Embryonic facial prominence (tissue), 1 donor: ENCODE results near the gene PSMA2.

Experiments
- DNase-seq: peaks from one replicate; pipeline ENCODE4 v3.0.0-alpha.2; 2016; ENCODE audit errors: extremely low spot score

PSMA2 gene

DNA sequence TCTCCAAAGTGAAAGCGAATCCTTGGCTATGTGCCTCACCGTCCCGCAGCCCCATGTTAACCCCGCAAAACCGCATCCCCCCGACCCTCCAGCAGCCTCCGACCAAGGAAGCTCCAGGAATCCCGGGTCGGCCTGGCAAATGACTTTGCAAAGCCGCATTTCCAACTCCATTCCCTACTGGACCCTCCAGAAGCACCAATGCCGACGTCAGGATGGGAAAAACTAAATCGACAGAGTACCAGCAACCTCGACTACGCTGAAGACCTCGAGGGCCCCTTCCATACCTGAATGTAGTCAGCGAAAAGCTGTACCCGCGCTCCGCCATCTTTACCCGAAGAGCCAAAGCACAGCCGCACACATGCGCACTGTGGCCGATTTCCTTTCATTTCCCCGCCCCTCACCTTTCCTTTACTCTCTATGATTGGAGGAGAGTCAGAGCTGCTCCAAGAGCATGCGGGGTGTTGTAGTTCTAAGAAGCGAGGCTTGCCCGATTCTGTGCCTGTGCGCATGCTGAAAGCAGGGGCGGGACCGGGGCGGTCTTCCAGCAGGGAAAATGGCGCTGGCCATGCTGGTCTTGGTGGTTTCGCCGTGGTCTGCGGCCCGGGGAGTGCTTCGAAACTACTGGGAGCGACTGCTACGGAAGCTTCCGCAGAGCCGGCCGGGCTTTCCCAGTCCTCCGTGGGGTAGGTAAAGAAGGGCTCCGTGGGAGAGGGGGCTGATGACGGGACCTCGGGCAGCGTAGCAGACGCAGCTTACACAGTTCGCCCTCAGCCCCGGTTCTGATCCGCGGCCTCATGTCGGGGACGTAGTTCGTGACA lies at the start of gene PSMA2, which contains the start of gene MRPL32:
TSS of gene PSMA2 (minus strand) at position 341 of the 818 bp plus-strand sequence. CDS start at position 325, 16 bp downstream.
TSS of gene MRPL32 (plus strand) at position 543 of the 818 bp plus-strand sequence. CDS start at position 554, 11 bp downstream.
- DNase-seq, result peak; percentile 99

DNA sequence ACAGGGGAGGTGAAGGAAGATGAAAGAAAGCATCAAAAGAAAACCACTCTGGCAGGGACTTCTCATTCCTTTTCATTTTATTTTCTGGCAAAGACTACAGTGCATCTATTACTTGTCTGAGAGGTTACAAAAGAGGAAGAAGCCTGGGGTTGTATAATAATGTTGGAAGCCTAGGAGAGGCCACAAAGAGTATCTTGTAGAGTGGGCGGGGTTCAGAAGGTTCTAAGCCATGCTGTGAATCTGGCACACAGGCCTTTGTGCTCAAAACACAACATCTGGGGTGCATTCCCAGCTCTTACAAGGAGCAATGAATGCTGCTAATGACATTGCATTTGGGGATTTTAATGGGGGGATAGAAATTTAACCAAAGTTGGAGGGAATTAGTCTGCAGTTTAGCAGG lies 49.6 kb upstream of the PSMA2 start:
- no peak for DNase-seq

DNA sequence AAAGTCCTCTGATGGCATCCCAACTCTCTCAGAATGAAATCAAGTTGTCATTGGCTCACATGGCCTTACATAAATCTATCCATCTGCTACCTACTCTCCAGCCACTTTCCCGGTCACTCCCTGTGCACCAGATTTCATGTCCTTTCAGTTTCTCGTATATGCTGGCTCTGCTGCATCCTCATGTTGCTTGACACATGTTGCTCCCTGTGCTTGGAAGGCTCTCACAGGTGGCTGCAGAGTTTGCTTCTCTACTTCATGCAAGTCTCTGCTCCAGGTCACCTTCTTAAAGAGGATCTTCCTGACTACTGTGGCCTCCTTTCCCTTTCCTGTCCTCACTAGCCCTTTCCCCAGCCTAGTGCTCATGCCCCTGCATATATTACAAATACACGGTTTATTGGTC lies 48.5 kb upstream of the PSMA2 start:
- no peak for DNase-seq

DNA sequence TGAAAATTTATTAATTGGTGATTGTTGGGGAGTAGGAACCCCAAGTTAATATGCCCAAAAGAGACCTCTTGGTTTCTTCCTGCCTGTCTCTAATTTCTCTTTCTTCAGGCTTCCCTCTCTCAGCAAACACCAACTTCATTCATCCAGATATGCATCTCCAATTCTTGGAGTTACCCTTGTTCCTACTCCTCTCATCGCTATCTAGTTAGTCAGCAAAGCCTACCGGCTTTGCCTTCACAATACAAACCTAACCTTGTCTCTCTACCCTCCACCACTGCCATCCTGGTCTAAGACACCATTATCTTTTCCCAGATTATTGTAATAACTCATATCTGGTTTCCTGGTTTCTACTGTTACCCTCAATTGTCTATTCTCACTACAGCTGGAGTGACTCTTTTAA lies 48.1 kb upstream of the PSMA2 start:
- no peak for DNase-seq

- no peak for DNase-seq
These were observed 46.5 kb upstream of the PSMA2 start for GRCh38 chr7:42978496-42978895.

DNA sequence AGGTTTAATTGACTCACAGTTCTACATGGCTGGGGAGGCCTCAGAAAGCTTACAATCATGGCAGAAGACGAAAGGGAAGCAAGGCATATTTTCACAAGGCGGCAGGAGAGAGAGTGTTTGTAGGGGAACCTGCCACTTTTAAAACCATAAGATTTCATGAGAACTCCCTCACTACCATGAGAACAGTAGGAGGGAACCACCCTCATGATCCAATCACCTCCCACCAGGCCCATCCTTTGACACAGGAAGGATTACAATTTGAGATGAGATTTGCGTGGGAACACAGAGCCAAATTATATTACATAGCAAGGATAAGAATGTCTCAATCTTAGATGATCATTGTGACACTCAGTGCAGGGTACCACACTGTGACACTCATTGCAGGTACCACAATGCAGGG lies 44.4 kb upstream of the PSMA2 start:
- DNase-seq, result no peak

GRCh38 chr7:42972699-42973500 lies 40.9 kb upstream of the PSMA2 start:
- peak; percentile 27 for DNase-seq

DNA sequence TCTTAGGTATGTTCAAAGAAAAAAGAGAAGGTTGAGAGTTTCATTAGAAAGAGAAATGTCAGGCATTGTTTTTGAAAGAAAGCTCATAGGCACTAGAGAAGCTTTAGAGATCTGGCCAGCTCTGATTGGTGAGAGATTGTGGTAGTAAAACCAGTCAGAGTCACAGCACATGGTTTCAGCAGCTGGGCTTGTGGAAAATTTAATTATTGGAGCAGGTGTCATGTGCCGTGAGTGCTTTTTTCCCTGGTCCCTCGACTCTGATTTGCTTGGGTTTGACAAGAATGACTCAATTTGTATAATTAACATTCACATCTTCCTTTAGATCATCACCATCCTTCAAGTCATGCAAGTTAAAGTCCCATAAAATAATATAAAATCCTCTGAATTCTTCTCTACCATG lies 35.4 kb upstream of the PSMA2 start:
- no peak for DNase-seq

DNA sequence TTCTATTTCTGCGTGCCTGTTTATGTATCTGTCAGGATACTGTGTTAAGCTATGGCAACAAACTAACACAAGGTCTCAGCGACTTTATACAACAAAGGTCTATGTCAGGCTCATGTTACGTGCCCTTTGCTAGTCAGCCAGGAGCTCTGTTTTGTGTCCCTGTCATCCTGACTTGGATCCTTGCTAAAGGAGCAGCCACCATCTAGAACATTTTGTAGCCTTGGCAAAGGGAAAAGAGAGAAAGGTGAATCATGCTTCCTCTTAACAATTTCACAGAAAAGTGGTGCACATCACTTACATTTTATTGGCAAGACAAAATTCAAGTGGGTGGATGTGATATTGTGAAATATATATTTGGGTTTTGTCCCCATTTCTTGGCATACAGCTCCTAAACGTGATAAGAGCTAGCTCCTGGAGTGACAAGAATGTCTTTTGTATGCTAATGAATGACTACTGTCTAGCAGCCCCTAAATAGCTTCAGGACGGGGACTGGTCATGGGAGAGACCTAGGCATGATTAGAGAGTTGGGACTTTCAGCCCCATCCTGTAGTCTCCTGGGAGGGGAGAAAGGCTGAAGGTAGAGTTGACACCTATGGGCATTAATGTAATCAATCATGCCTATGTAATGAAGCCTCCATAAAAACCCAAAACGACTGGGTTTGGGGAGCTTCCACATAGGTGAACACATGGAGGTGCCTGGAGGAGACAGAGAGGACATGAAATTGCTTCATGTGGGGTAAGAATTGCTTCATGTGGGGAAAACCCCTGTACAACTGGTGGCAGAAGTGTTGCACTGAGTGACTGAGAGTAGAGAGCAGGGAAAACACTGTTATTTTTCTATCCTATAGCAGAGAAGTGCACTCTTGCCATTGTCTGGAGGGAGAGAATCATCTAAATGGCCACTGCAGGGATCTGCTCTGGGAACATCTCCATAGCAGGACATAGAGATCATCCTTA lies 33.2 kb upstream of the PSMA2 start:
- DNase-seq, result no peak

- DNase-seq, result no peak
These were observed 32.3 kb upstream of the PSMA2 start for GRCh38 chr7:42964293-42964692.

DNA sequence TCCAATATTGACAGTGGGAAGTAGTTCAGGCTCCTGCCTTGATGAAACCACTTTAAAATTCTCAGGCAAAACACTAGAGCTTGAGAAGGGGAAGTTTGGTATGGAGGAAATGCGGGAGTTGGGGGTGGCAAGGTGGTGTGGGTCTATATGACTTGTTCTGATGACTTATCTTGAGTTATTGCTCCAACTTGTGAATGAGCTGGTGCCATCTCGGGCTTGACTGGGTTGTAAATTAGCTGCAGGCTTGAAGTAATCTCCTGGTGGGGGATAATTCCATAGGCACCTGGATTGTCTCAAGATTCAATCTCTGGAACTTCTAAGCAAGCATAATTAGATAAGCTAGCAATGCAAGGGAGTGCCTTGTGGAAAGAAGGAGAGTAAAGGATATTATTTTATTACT lies 29.2 kb upstream of the PSMA2 start:
- DNase-seq, result no peak

GRCh38 chr7:42960762-42961161 lies 28.8 kb upstream of the PSMA2 start:
- DNase-seq, result no peak

- no peak for DNase-seq
These were observed 27.6 kb upstream of the PSMA2 start for GRCh38 chr7:42959549-42959948.

DNA sequence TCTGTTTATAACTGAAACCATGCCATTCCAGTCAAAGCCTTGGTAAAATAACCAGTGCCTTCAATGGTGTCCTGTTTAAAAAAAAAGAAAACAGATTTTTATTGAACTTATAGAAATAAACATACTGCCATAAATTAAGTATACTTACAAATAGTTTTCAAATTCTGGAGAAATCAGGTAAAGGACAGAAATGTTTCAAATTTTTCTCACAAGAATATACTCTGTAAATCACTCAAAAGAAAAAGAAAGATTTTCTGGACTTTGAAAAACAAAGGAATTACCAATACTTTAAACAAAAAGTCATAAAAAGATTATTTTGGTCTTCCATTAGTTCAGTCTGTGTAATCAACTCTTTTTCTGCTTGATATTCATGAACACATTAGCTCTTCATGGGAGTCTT lies 24.1 kb upstream of the PSMA2 start:
- no peak for DNase-seq

DNA sequence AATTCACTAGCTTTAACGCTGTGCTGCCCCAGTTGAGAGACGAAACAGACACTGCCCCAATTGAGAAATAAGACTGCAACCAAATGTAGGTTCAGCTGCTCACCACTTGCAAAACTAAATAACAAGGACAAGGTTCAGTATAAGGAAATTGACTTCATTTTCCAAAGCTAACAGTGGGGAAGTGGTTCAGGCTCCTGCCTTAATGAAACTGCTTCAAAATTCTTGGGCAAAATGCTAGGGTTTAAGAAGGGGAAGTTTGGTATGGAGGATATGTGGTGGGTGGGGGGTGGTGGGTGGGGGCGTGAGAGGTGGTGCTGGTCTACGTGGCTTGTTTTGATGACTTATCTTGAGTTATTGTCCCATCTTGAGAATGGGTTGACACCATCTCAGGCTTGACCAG lies 22.0 kb upstream of the PSMA2 start:
- DNase-seq, result no peak

DNA sequence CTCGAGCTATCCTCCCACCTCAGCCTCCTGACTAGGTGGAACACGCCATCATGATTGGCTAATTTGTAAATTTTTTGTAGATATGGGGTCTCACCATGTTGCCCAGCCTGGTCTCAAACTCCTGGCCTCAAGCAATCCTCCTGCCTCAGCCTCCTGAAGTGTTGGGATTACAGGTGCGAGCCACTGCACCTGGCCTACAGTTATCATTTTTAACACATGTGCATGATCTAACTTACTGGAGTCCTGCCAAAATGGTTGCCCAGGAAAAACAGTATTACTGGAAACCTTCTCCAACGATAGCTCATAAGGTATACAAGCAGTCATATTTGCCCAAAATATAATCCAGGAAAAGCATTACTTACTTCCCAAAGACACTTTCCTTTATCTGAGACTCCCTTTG lies 20.4 kb upstream of the PSMA2 start:
- no peak for DNase-seq

DNA sequence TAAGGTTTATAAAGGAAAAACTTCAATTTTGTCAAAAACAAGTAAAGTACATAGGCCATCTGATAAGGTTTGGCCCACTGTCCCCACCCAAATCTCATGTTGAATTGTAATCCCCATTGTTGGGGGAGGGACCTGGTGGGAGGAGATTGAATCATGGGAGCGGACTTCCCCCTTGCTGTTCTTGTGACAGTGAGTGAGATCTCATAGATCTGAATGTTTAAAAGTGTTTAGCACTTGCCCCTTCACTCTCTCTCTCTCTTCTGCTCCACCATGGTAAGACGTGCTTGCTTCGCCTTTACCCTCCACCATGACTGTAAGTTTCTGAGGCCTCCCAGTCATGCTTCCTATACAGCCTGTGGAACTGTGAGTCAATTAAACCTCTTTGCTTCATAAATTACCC lies 18.4 kb upstream of the PSMA2 start:
- DNase-seq, result no peak

DNA sequence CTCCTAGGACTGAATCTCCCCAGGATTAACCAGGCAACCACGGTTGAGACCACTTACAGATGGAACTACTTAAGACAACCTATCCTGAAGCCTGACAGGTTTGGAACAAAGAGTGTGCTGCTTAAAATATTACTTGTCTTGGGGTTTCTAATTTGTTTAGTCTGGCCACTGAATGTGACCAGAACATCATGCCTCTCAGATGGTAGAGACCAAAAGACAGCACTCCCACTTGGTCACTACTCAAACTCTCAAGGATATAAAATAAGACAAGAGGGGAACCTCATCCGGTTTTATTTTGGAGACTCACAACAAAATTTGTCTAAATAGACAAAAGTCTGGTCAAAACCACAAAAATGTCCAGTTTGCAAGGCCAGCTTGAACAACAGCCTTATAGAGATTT lies 15.5 kb upstream of the PSMA2 start:
- no peak for DNase-seq

GRCh38 chr7:42946627-42946950 lies 14.6 kb upstream of the PSMA2 start:
- no peak for DNase-seq

DNA sequence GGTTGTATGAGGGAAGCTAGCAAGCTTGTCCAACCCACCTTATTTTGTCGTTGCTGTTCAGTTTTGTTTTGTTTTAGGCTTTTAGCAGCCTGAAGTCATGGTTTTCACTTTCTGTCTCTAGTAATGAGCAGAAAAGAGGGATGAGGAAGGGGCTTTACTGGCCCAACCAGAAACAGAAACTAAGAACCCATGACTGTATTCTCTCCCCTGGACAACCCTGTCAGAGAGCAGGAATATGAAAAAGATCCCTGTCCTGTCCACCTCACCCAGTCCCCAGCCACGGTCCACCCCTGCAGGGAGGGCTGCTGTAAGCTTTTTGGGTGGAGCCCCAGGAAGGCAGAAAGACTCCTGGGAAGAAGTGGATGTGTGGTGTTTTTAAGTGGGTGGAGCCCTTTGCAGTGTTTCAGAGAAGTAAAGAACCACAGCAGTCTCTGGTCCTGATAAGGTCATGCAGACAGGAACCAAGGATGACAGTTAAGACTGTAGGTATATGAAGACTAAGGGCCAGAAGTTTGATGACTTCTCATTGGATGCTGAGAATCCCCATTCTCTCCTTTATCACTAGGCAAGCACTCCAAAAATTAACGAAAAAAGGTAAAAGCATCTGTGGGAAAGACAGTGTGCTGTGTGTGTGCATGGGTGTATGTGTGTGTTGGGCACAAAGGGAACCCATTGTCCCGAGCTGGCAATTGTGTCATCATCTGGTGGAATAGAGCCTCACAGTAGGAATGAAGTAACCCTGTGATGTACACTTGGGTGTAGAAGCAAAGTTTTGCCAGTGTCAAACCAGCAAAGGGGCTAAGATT lies 14.1 kb upstream of the PSMA2 start:
- DNase-seq, result no peak
